ENCODE results near the gene MAP7D1.

MAP7D1 gene

GRCh38 chr1:36122062-36123030, 33.6 kb upstream of the MAP7D1 start:
- no peak for TF ChIP-seq CTCF (IDR thresholded peaks at IDR 0.05; ENCODE audit: low read depth, low read length, missing control alignments)
- no peak overlapping the region for H3K4me3 ChIP-seq (ENCODE audit: low read depth, low read length)
- no peak for DNase-seq (ENCODE audit: low read depth)

DNA sequence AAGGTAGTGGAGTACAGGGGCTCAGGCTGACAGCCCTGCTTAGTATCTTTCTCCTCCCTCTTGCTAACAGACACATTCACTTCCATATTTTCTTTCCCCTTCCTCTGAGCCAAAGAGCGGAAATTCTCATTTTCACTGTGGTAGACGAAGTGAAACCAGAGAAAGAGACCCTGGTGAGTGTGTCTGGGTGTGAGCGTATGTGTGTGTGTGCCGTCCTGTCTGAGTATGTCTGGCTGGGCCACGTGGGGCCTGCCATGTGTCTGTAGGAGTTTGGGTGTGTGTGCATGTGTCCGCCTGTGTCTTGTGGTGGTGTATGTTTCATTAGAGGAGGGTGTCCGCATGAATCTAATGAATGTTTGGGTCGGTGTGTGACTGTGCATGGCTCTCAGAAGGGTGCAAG, 32.6 kb upstream of the MAP7D1 start:
- peak; percentile 47 for DNase-seq (ENCODE audit: low read depth)
- no peak overlapping the region for H3K4me3 ChIP-seq (ENCODE audit: low read depth, low read length)
- no peak for TF ChIP-seq CTCF (IDR thresholded peaks at IDR 0.05; ENCODE audit: low read depth, low read length, missing control alignments)

DNA sequence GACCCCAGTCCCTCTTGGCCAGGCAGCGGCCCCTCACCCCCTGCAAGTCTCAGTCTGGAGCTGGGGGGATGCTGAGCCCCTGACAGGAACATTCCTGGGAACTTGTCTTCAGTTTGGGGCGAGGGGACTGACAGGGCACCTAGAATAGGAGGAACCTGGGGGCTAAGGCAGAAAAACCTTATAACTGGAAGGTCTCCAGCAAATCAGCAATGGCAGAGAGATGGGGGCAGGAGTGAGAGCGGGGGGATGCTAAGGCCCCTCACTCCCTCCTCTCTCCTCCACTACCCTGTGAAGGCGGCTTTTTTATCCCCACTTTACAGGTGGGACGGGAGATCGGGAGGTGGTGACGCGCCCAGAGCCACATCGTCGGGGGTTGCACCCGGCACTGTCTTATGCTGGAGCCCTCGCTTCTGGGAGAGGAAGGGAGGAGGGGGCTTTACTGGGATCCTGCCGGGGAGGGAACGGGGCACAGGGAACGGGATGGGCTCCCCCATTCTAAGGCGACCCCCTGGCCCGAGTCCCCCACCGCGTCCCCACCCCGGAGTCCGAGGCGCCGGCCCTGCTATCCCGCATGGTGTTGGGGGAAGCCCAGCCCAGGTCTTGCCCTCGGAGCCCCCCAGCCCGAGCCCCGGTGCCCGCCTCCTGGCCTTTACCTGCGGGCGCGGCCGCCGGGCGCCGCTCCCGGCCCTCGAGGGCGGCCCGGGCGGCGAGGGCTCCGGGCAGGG, 31.4 kb upstream of the MAP7D1 start:
- DNase-seq (ENCODE audit: low read depth), result no peak
- H3K4me3 ChIP-seq (ENCODE audit: low read depth, low read length), result no peak overlapping the region
- TF ChIP-seq CTCF (IDR thresholded peaks at IDR 0.05; ENCODE audit: low read depth, low read length, missing control alignments), result no peak

- no peak within 1 kb of the TSS for H3K4me3 ChIP-seq (ENCODE audit: low read depth, low read length)
- TF ChIP-seq CTCF (IDR thresholded peaks at IDR 0.05; ENCODE audit: low read depth, low read length, missing control alignments), result no peak
- DNase-seq (ENCODE audit: low read depth), result no peak
Measured at GRCh38 chr1:36125129-36125991, 30.6 kb upstream of the MAP7D1 start, which contains the start of gene COL8A2. Gene COL8A2 (minus strand): TSS chr1:36125222. CDS start chr1:36100242, 24,980 bp downstream.

GRCh38 chr1:36126005-36126716, 29.8 kb upstream of the MAP7D1 start:
- TF ChIP-seq CTCF (IDR thresholded peaks at IDR 0.05; ENCODE audit: low read depth, low read length, missing control alignments), result no peak
- no peak overlapping the region for H3K4me3 ChIP-seq (ENCODE audit: low read depth, low read length)
- DNase-seq (ENCODE audit: low read depth), result no peak

Measured in GM12864 (cell line).